IPS DF 19.7 (cell line): ENCODE data around the gene SOS2.

Experiments
- DNase-seq: peaks from one replicate; pipeline ENCODE4 v3.0.0-alpha.2; 2013; ENCODE audit warnings: low read depth, low spot score

Gene SOS2

GRCh38 chr14:50116181-50116956 is 115.0 kb downstream of the SOS2 start, which contains the start of gene VCPKMT:
Gene VCPKMT (minus strand): TSS chr14:50116572. CDS start chr14:50116552, 20 bp downstream.
- peak; percentile 38 for DNase-seq

DNA sequence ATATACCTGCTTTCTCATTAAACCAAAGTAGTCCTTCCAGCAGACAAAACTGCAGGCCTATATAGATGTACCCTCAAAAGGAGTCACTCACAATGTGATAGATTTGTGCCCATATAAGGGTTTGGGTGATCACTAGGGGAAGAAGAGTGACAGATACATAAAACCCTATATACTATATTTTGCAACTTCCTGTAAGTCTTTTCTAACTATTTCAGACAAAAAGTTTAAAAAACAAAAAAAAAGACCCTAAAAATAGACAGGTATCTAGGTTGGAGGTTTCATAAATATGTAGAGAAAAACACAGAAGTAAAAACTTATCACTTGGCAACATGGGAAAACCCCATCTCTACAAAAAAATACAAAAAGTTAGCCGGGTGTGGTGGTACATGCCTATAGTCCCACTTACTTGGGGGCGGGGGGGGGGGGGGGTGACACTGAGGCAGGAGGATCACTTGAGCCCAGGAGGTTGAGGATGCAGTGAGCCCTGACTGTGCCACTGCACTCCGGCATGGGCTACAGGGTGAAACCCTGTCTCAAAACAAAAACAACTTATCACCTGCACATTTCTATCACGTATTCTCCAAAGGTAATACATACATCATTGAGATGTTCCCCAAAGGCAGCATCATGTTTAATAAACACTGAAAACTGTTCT is 117.9 kb downstream of the SOS2 start:
- no peak for DNase-seq

GRCh38 chr14:50110323-50111037 is 120.9 kb downstream of the SOS2 start:
- no peak for DNase-seq

- DNase-seq = no peak
Observed at GRCh38 chr14:50109342-50109741, 122.0 kb downstream of the SOS2 start.

DNA sequence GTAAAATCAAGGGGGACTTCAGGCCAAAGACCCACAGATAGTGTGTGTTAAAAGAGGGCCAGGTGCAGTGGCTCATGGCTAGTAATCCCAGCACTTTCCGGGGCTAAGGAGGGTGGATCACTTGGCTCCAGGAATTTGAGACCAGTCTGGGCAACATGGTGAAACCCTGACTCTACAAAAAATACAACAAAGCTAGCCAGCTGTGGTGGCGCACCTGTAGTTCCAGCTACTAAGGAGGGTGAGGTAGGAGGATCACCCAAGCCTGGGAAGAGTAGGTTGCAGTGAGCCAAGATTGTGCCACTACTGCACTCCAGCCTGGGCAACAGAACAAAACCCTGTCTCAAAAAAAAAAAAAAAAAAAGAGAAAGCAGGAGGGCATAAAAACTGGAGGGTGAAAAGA is 123.5 kb downstream of the SOS2 start:
- no peak for DNase-seq

GRCh38 chr14:50106178-50106577 is 125.2 kb downstream of the SOS2 start:
- DNase-seq = no peak

GRCh38 chr14:50103558-50103957 is 127.8 kb downstream of the SOS2 start:
- DNase-seq = no peak

DNA sequence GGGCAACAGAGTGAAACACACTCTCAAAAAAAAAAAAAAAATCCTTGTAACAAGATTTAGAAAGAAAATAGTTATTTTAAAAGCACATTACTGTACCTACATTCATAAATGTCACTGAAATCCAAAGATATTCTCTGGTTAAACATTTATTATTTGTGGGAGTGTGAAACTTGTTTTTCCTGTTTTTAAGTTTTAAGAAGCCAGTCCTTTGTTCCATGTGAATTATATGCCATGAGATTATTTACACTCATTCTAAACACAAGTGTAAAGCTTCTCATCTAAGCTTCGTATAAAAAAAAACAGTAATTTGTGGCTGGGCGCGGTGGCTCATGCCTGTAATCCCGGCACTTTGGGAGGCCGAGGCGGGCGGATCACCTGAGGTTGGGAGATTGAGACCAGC is 130.0 kb downstream of the SOS2 start:
- no peak for DNase-seq

DNA sequence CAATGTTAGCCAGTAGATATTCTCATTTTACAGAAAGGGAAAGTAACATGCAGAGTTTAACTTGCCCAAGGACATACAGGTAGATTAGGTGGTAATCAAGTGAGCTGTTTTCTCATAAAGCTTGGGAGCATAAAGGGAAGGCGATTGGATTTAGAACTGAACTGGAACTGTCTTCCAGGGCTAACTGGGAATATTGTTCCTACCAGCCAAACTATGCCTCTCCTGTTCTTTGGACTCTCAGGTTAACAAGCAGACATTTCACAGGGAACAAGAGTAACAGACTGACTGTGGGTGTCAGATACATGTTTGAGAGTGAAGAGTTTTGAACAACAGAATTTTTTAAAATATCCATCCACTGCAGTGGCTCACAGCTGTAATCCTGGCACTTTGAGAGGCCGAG is 130.6 kb downstream of the SOS2 start:
- DNase-seq = no peak

DNA sequence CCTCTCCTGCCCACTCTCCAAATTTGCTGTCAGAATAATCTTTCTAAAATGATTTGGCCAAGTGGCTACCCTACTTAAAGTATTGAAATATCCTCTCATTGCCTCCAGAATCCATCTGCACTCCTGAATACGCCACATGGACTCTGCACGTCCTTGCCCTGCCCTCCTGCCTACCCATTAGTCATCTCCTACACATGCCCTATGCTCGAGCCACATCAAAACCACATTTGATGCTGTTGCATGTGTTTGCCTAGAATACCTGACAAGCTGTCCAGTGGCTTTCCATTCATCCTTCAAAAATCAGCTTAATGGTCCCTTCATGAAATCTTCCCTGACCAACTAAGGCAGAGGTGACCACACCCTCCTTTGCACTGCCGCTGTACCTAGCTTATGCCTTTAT is 132.0 kb downstream of the SOS2 start:
- DNase-seq = no peak

DNA sequence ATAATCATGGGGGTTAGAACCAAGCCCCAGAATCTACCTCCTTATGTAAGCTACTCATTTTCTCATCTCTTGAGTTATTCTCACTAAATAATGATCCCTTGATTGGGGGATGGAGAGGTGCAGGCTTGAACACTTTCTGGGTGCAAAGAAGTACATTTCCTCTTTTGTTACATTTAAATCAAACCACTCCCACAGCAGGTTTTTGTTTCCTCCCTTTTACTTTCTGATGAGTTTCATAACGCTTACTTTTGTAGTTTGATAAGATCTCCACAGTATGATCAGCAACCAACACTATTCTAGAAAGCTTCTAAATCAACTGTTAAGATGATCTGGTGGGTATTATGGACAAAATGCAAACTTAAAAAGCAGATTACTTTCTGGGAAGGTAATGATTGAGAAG is 135.5 kb downstream of the SOS2 start:
- DNase-seq = no peak

DNA sequence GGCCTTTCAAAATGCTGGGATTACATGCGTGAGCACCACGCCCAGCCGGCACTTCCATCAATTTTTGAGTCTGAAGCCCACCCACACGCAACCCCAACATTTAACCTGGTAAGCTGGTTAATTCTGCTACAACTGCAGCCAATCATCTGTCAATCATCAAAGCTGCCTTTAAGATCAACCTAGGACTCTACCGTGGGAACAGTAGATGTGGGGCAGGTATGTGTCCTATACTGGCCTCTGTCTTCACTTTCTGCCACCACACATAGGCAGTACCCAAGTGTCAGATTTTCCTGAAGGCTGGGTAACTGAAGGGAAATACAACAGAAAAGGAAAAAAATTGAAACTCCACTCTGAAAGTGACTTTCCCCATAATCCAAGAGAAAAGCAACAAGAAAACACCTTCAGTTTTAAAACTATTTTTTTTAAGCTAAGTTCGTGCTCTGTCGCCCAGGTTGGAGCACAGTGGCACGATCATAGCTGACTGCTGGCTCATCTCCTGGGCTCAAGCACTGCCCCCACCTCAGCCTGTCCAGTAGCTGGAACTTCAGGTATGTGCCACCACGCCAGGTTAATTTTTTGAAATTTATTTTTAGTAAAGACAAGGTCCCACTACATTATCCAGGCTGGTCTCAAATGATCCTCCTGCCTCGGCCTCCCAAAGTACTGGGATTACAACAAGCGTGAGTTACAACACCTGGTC is 137.2 kb downstream of the SOS2 start:
- no peak for DNase-seq

GRCh38 chr14:50093496-50093895 is 137.9 kb downstream of the SOS2 start:
- no peak for DNase-seq

- DNase-seq = no peak
Observed at GRCh38 chr14:50092006-50092555, 139.3 kb downstream of the SOS2 start.

- DNase-seq = no peak
Observed at GRCh38 chr14:50091240-50091913, 140.0 kb downstream of the SOS2 start.

DNA sequence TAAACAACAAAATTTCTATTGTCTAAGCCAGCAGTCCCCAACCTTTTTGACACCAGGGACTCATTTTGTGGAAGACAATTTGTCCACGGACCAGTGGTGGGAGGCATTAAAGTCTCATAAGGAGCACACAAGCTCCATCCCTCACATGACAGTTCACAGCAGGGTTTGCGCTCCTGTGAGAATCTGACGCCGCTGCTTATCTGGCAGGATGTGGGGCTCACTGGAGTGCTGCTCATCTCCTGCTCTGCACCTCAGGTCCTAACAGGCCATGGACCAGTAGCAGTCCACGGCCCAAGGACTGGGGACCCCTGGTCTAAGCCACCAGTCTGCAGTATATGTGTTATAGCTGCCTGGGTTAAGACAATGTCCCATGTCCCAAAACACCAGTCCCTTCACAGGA is 142.2 kb downstream of the SOS2 start:
- no peak for DNase-seq

GRCh38 chr14:50088731-50089130 is 142.6 kb downstream of the SOS2 start:
- DNase-seq = no peak

DNA sequence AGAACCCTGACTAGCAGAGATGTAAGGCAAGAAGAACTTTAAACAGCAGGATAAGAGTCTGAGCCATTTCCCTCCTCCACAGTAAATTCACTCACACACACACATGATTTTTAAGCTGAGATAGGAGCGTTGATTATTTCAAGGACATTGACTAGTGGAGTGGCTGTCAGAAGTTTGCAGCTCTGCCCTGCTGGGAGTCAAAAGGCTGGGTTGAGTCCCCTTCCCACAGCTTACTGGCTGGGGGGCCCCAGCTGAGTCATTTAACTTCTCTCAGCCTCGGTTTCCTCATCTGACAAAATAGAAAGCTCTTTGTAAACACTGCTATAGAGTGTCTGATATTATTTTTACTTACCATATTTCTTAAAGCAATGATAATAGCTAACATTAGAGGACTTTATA is 143.3 kb downstream of the SOS2 start:
- no peak for DNase-seq

DNA sequence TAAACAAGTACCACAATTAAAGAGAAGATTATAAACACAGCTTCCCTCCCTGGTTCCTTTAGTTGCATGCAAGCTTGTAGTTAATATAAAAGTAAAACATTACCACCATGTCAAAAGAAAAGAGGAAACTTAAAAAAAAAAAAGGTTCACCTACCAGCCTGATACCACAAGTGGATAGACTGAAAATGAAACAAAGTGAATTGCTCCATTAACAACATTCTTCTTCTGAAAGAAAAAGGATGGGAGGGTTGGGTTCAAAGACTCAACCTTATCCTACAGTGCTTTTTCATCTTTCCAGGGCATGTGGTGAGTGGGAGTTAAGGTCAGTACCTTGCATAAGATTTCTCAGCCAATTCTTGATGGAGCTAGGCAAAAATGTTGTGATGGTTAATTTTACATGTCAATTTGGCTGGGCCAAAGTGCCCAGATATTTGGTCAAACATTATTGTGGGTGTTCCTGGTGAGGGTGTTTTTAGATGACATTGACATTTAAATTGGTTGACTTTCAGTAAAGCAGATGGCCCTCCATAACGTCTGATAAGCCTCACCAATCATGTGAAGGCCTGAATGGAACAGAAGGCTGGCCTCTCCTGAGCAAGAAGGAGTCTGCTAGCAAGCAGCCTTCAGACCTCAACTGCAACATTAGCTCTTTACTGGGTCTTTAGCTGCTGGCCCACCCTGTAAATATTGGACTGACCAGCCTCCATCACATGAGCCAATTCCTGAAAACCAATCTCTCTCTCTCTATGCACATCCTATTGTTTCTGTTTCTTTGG is 143.8 kb downstream of the SOS2 start:
- no peak for DNase-seq

GRCh38 chr14:50086321-50086711 is 145.1 kb downstream of the SOS2 start:
- no peak for DNase-seq
